ENCODE data around the gene KRTAP10-4.

The KRTAP10-4 gene

GRCh38 chr21:44617071-44617501 is 43.6 kb downstream of the KRTAP10-4 start:
- H3K23ac ChIP-seq (ENCODE audit: low read depth, low read length, poor library complexity): no peak overlapping the region
- no peak overlapping the region for H3K4me2 ChIP-seq (ENCODE audit: insufficient read depth, low read length, poor library complexity, severe bottlenecking)
- H3K4me3 ChIP-seq (ENCODE audit: low read length in 2 of 2): no peak overlapping the region
- H3K9ac ChIP-seq (ENCODE audit: low read depth, low read length, poor library complexity): no peak overlapping the region
- H2AFZ ChIP-seq (ENCODE audit: low read length): no peak overlapping the region
- no peak overlapping the region for H4K91ac ChIP-seq (ENCODE audit: low read depth, low read length, poor library complexity)
- H3K4ac ChIP-seq (ENCODE audit: low read length): no peak overlapping the region
- peaks cover 2 to 5% of the 10 kb centered on the region in 2 donors for H3K9me3 ChIP-seq (replicated peaks in 1 of 2; ENCODE audit: control insufficient read depth in 2 of 2, insufficient read depth in 1 of 2, low read depth in 1 of 2, low read length in 2 of 2)
- no peak overlapping the region for H3K27ac ChIP-seq (replicated peaks; ENCODE audit: low read length)
- no peak overlapping the region for H4K8ac ChIP-seq (ENCODE audit: low read depth, low read length)
- peak overlapping the region; percentile 26 for H2BK5ac ChIP-seq (ENCODE audit: low read length)
- H3K27me3 ChIP-seq (ENCODE audit: control insufficient read depth in 3 of 3, insufficient read depth in 3 of 3, low read depth in 1 of 3, low read length in 3 of 3): no peaks in the 10 kb centered on the region
- WGBS, 2 donors (ENCODE audit: extremely low coverage in 2 of 2, insufficient read length in 2 of 2, insufficient replicate concordance in 1 of 2): no CpG with 5 or more reads among the region's 8 CpGs
- H3K79me1 ChIP-seq (ENCODE audit: low read depth, low read length): no peaks in the 10 kb centered on the region
- H3K18ac ChIP-seq (ENCODE audit: low read length): peak overlapping the region; percentile 78
- H3K36me3 ChIP-seq (replicated peaks in 1 of 2; ENCODE audit: control insufficient read depth in 2 of 2, insufficient read depth in 2 of 2, low read length in 2 of 2): no peaks in the 10 kb centered on the region
- H3K4me1 ChIP-seq (ENCODE audit: control insufficient read depth in 2 of 2, insufficient read depth in 1 of 2, low read depth in 1 of 2, low read length in 2 of 2): no peaks in the 10 kb centered on the region
- peak overlapping the region; percentile 41 for H2AK5ac ChIP-seq (ENCODE audit: low read depth, low read length)
- DNase-seq (ENCODE audit: low spot score): no peak
- no peak overlapping the region for H2BK15ac ChIP-seq (ENCODE audit: low read length)
- H2BK12ac ChIP-seq (ENCODE audit: low read length): peak overlapping the region; percentile 60
- no peak overlapping the region for H2BK120ac ChIP-seq (ENCODE audit: low read depth, low read length)
- no peak overlapping the region for H3K14ac ChIP-seq (ENCODE audit: low read length)

GRCh38 chr21:44618504-44618903 is 45.0 kb downstream of the KRTAP10-4 start:
- no peak overlapping the region for H2BK12ac ChIP-seq (ENCODE audit: low read length)
- H3K18ac ChIP-seq (ENCODE audit: low read length): no peak overlapping the region
- no peak overlapping the region for H2AFZ ChIP-seq (ENCODE audit: low read length)
- H3K4me1 ChIP-seq (ENCODE audit: control insufficient read depth in 2 of 2, insufficient read depth in 1 of 2, low read depth in 1 of 2, low read length in 2 of 2): no peaks in the 10 kb centered on the region
- H2AK5ac ChIP-seq (ENCODE audit: low read depth, low read length): no peak overlapping the region
- no peaks in the 10 kb centered on the region for H3K27me3 ChIP-seq (ENCODE audit: control insufficient read depth in 3 of 3, insufficient read depth in 3 of 3, low read depth in 1 of 3, low read length in 3 of 3)
- no peak overlapping the region for H3K4ac ChIP-seq (ENCODE audit: low read length)
- H3K9ac ChIP-seq (ENCODE audit: low read depth, low read length, poor library complexity): no peak overlapping the region
- H2BK5ac ChIP-seq (ENCODE audit: low read length): no peak overlapping the region
- WGBS, 2 donors (ENCODE audit: extremely low coverage in 2 of 2, insufficient read length in 2 of 2, insufficient replicate concordance in 1 of 2): no CpG with 5 or more reads among the region's 4 CpGs
- no peak overlapping the region for H3K4me3 ChIP-seq (ENCODE audit: low read length in 2 of 2)
- no peak overlapping the region for H3K27ac ChIP-seq (replicated peaks; ENCODE audit: low read length)
- H2BK15ac ChIP-seq (ENCODE audit: low read length): no peak overlapping the region
- H3K4me2 ChIP-seq (ENCODE audit: insufficient read depth, low read length, poor library complexity, severe bottlenecking): no peak overlapping the region
- no peak overlapping the region for H3K23ac ChIP-seq (ENCODE audit: low read depth, low read length, poor library complexity)
- no peak for DNase-seq (ENCODE audit: low spot score)
- no peaks in the 10 kb centered on the region for H3K79me1 ChIP-seq (ENCODE audit: low read depth, low read length)
- no peak overlapping the region for H4K91ac ChIP-seq (ENCODE audit: low read depth, low read length, poor library complexity)
- H4K8ac ChIP-seq (ENCODE audit: low read depth, low read length): no peak overlapping the region
- H3K36me3 ChIP-seq (replicated peaks in 1 of 2; ENCODE audit: control insufficient read depth in 2 of 2, insufficient read depth in 2 of 2, low read length in 2 of 2): no peaks in the 10 kb centered on the region
- H2BK120ac ChIP-seq (ENCODE audit: low read depth, low read length): no peak overlapping the region
- no peak overlapping the region for H3K14ac ChIP-seq (ENCODE audit: low read length)
- peaks cover 5% of the 10 kb centered on the region in 2 donors for H3K9me3 ChIP-seq (replicated peaks in 1 of 2; ENCODE audit: control insufficient read depth in 2 of 2, insufficient read depth in 1 of 2, low read depth in 1 of 2, low read length in 2 of 2)

GRCh38 chr21:44618909-44619308 is 45.4 kb downstream of the KRTAP10-4 start:
- WGBS, 2 donors (ENCODE audit: extremely low coverage in 2 of 2, insufficient read length in 2 of 2, insufficient replicate concordance in 1 of 2): no CpG with 5 or more reads among the region's 3 CpGs
- no peak for DNase-seq (ENCODE audit: low spot score)
- Histone ChIP-seq H2BK5ac (ENCODE audit: low read length) (no peak overlapping the region), H3K4me3 (ENCODE audit: low read length in 2 of 2) (no peak overlapping the region), H3K23ac (ENCODE audit: low read depth, low read length, poor library complexity) (no peak overlapping the region), H2BK15ac (ENCODE audit: low read length) (no peak overlapping the region), H3K27ac (replicated peaks; ENCODE audit: low read length) (no peak overlapping the region), H2BK12ac (ENCODE audit: low read length) (no peak overlapping the region), H3K36me3 (replicated peaks in 1 of 2; ENCODE audit: control insufficient read depth in 2 of 2, insufficient read depth in 2 of 2, low read length in 2 of 2) (no peaks in the 10 kb centered on the region), H3K18ac (ENCODE audit: low read length) (no peak overlapping the region), H3K4me1 (ENCODE audit: control insufficient read depth in 2 of 2, insufficient read depth in 1 of 2, low read depth in 1 of 2, low read length in 2 of 2) (no peaks in the 10 kb centered on the region), H2AFZ (ENCODE audit: low read length) (no peak overlapping the region), H3K4me2 (ENCODE audit: insufficient read depth, low read length, poor library complexity, severe bottlenecking) (no peak overlapping the region), H4K91ac (ENCODE audit: low read depth, low read length, poor library complexity) (no peak overlapping the region), H2AK5ac (ENCODE audit: low read depth, low read length) (no peak overlapping the region), H4K8ac (ENCODE audit: low read depth, low read length) (no peak overlapping the region), H3K9ac (ENCODE audit: low read depth, low read length, poor library complexity) (no peak overlapping the region), H3K14ac (ENCODE audit: low read length) (no peak overlapping the region), H2BK120ac (ENCODE audit: low read depth, low read length) (no peak overlapping the region), H3K27me3 (ENCODE audit: control insufficient read depth in 3 of 3, insufficient read depth in 3 of 3, low read depth in 1 of 3, low read length in 3 of 3) (no peaks in the 10 kb centered on the region), H3K4ac (ENCODE audit: low read length) (no peak overlapping the region), H3K9me3 (replicated peaks in 1 of 2; ENCODE audit: control insufficient read depth in 2 of 2, insufficient read depth in 1 of 2, low read depth in 1 of 2, low read length in 2 of 2) (peaks cover 5% of the 10 kb centered on the region in 2 donors), H3K79me1 (ENCODE audit: low read depth, low read length) (no peaks in the 10 kb centered on the region)

GRCh38 chr21:44619886-44620285 is 46.4 kb downstream of the KRTAP10-4 start:
- Histone ChIP-seq H3K18ac (ENCODE audit: low read length) (no peak overlapping the region), H3K9ac (ENCODE audit: low read depth, low read length, poor library complexity) (no peak overlapping the region), H3K79me1 (ENCODE audit: low read depth, low read length) (no peaks in the 10 kb centered on the region), H3K4me2 (ENCODE audit: insufficient read depth, low read length, poor library complexity, severe bottlenecking) (no peak overlapping the region), H2AK5ac (ENCODE audit: low read depth, low read length) (no peak overlapping the region), H2BK12ac (ENCODE audit: low read length) (no peak overlapping the region), H4K8ac (ENCODE audit: low read depth, low read length) (no peak overlapping the region), H4K91ac (ENCODE audit: low read depth, low read length, poor library complexity) (no peak overlapping the region), H3K4me1 (ENCODE audit: control insufficient read depth in 2 of 2, insufficient read depth in 1 of 2, low read depth in 1 of 2, low read length in 2 of 2) (no peaks in the 10 kb centered on the region), H3K27ac (replicated peaks; ENCODE audit: low read length) (no peak overlapping the region), H3K23ac (ENCODE audit: low read depth, low read length, poor library complexity) (no peak overlapping the region), H3K9me3 (replicated peaks in 1 of 2; ENCODE audit: control insufficient read depth in 2 of 2, insufficient read depth in 1 of 2, low read depth in 1 of 2, low read length in 2 of 2) (peaks cover 8 to 9% of the 10 kb centered on the region in 2 donors), H2BK15ac (ENCODE audit: low read length) (no peak overlapping the region), H3K4me3 (ENCODE audit: low read length in 2 of 2) (no peak overlapping the region), H2BK5ac (ENCODE audit: low read length) (no peak overlapping the region), H3K4ac (ENCODE audit: low read length) (no peak overlapping the region), H2AFZ (ENCODE audit: low read length) (no peak overlapping the region), H2BK120ac (ENCODE audit: low read depth, low read length) (no peak overlapping the region), H3K36me3 (replicated peaks in 1 of 2; ENCODE audit: control insufficient read depth in 2 of 2, insufficient read depth in 2 of 2, low read length in 2 of 2) (no peaks in the 10 kb centered on the region), H3K27me3 (ENCODE audit: control insufficient read depth in 3 of 3, insufficient read depth in 3 of 3, low read depth in 1 of 3, low read length in 3 of 3) (no peaks in the 10 kb centered on the region), H3K14ac (ENCODE audit: low read length) (no peak overlapping the region)
- DNase-seq (ENCODE audit: low spot score): no peak
- no CpG with 5 or more reads among the region's 6 CpGs for whole genome bisulfite sequencing, 2 donors (ENCODE audit: extremely low coverage in 2 of 2, insufficient read length in 2 of 2, insufficient replicate concordance in 1 of 2)

Data from neuronal stem cell (in vitro differentiated cells).